HCT116 (cell line): ENCODE measurements around the gene TMEM203. TPM values are rescaled to one million over a fixed set of nuclear protein-coding genes. Genes with fewer than 3 reads are reported as not detected.

Experiments used
- ATAC-seq: fragments of 200-7000 bp; cut with Tn5 transposase; 2 replicates; pipeline ENCODE4 v1.9.1; 2020; ENCODE audit warnings: mild to moderate bottlenecking, moderate library complexity
- BruUV-seq: library from RNA; stranded (reverse); fragments of 400-500 nt; replicated peaks from 2 replicates; lab custom pipeline; 2021; lab: Mats Ljungman, UMichigan
- CTCF ChIA-PET: fragments of 300-600 bp; sonication (Branson Sonifier 250); formaldehyde crosslinking; loops from one replicate; lab custom pipeline; 2021; ENCODE audit warnings: antibody characterized with exemption; lab: Charles Lee
- POLR2A ChIA-PET: fragments of 300-600, 350-600 bp; sonication (Branson Sonifier 250); formaldehyde crosslinking; loops from one replicate; lab custom pipeline; 2021; ENCODE audit warnings: antibody characterized with exemption; lab: Charles Lee
- RAD21 ChIA-PET, 2 experiments: fragments of 300-600 bp; sonication (Branson Sonifier 250); formaldehyde crosslinking; loops; one replicate each; lab custom pipeline; 2023; ENCODE audit warnings: low total read pairs in 2 of 2; ENCODE audit not compliant: uncharacterized antibody in 2 of 2, unreplicated experiment in 2 of 2, low non-redundant PET in 1 of 2; lab: Charles Lee
- DNase-seq: peaks from one replicate; pipeline ENCODE4 v3.0.0-alpha.2; 2010; ENCODE audit warnings: low read depth, low spot score
- H2AFZ ChIP-seq: fragments of 200-600 bp; shearing (Covaris generic), sonication (generic); 2 replicates; pipeline ENCODE4 v1.6.1; 2017; ENCODE audit warnings: low read depth, mixed run types, mixed read lengths, antibody characterized with exemption, low read length; ENCODE audit not compliant: poor library complexity, severe bottlenecking
- H3K27ac ChIP-seq: 2 replicates; pipeline ENCODE4 v1.5.1; 2012; ENCODE audit warnings: low read depth, low read length
- H3K27me3 ChIP-seq: fragments of 200-600 bp; sonication (generic); 2 replicates; pipeline ENCODE4 v1.6.1; 2016; ENCODE audit warnings: mixed run types, low read length, mixed read lengths; ENCODE audit not compliant: insufficient read depth
- H3K36me3 ChIP-seq, 2 experiments: fragments of 200-500 bp in 1 of 2; fragments of 200-600 bp in 1 of 2; sonication (Bioruptor generic) in 1 of 2; sonication (generic) in 1 of 2; 2 replicates each; pipeline versions ENCODE4 v1.5.1 to v1.6.1; 2014 to 2016; ENCODE audit warnings: low read length in 2 of 2, inconsistent platforms in 1 of 2, mixed read lengths in 1 of 2, mixed run types in 1 of 2; ENCODE audit not compliant: insufficient read depth in 2 of 2, control insufficient read depth in 1 of 2
- H3K4me1 ChIP-seq, 2 experiments: fragments of 200-600 bp in 1 of 2; sonication (generic) in 1 of 2; 2 replicates each; pipeline versions ENCODE4 v1.5.1 to v1.6.1; 2012 to 2017; ENCODE audit warnings: low read length in 2 of 2, inconsistent platforms in 1 of 2, mild to moderate bottlenecking in 1 of 2, mixed read lengths in 1 of 2, mixed run types in 1 of 2, moderate library complexity in 1 of 2; ENCODE audit not compliant: insufficient read depth in 2 of 2, control insufficient read depth in 1 of 2
- H3K4me2 ChIP-seq: fragments of 200-600 bp; sonication (generic); 2 replicates; pipeline ENCODE4 v1.6.1; 2017; ENCODE audit warnings: mixed run types, low read length, mixed read lengths
- H3K4me3 ChIP-seq, 2 experiments: fragments of 200-600 bp in 1 of 2; sonication (generic) in 1 of 2; replicated peaks in 1 of 2; 2 replicates each; pipeline ENCODE4 v1.5.1; 2011 to 2016; ENCODE audit warnings: low read length in 2 of 2, control low read depth in 1 of 2, low read depth in 1 of 2, mild to moderate bottlenecking in 1 of 2, mixed read lengths in 1 of 2, mixed run types in 1 of 2
- H3K79me2 ChIP-seq: fragments of 200-600 bp; sonication (generic); 2 replicates; pipeline ENCODE4 v1.6.1; 2017; ENCODE audit warnings: mild to moderate bottlenecking, mixed run types, low read length, moderate library complexity, mixed read lengths; ENCODE audit not compliant: insufficient read depth
- H3K9ac ChIP-seq: fragments of 200-600 bp; sonication (generic); 2 replicates; pipeline ENCODE4 v1.6.1; 2016; ENCODE audit warnings: low read length, mixed read lengths
- H3K9me2 ChIP-seq: fragments of 200-600 bp; sonication (generic), shearing (Covaris generic); 2 replicates; pipeline ENCODE4 v1.6.1; 2017; ENCODE audit warnings: mixed run types, mild to moderate bottlenecking, moderate library complexity; ENCODE audit not compliant: insufficient read depth
- H3K9me3 ChIP-seq, 2 experiments: fragments of 200-500 bp in 1 of 2; fragments of 200-600 bp in 1 of 2; sonication (Bioruptor generic) in 1 of 2; sonication (generic) in 1 of 2; 2 replicates each; pipeline ENCODE4 v1.6.1; 2014 to 2017; ENCODE audit warnings: low read length in 2 of 2, mixed read lengths in 2 of 2, inconsistent platforms in 1 of 2, low read depth in 1 of 2, mild to moderate bottlenecking in 1 of 2, mixed run types in 1 of 2, moderate library complexity in 1 of 2; ENCODE audit not compliant: control insufficient read depth in 1 of 2, insufficient read depth in 1 of 2
- H4K20me1 ChIP-seq: fragments of 200-600 bp; sonication (generic), shearing (Covaris generic); 2 replicates; pipeline ENCODE4 v1.6.1; 2017; ENCODE audit warnings: mixed run types, mild to moderate bottlenecking, moderate library complexity; ENCODE audit not compliant: insufficient read depth
- CEBPB ChIP-seq: IDR thresholded peaks from 2 replicates; pipeline ENCODE4 v1.6.1; 2012; ENCODE audit warnings: low read depth
- ELF1 ChIP-seq: IDR thresholded peaks from 2 replicates; pipeline ENCODE4 v1.6.1; 2012; ENCODE audit warnings: low read depth, borderline replicate concordance
- EZH2 ChIP-seq: fragments of 200-600 bp; sonication (generic); IDR thresholded peaks from 2 replicates; pipeline ENCODE4 v1.6.1; 2017; ENCODE audit warnings: antibody characterized with exemption, mixed run types
- EZH2phosphoT487 ChIP-seq: fragments of 200-600 bp; IDR thresholded peaks from 2 replicates; pipeline ENCODE4 v1.6.1; 2018; ENCODE audit warnings: antibody characterized with exemption, borderline replicate concordance
- POLR2A ChIP-seq: IDR thresholded peaks from 2 replicates; pipeline ENCODE4 v1.7.0; 2011; ENCODE audit warnings: borderline replicate concordance; ENCODE audit not compliant: insufficient read depth, insufficient read length; ENCODE audit errors: extremely low read depth
- POLR2AphosphoS5 ChIP-seq: IDR thresholded peaks from 2 replicates; pipeline ENCODE4 v1.6.1; 2011; ENCODE audit warnings: mild to moderate bottlenecking, low read depth, low read length, moderate library complexity
- RAD21 ChIP-seq: IDR thresholded peaks from 2 replicates; pipeline ENCODE4 v1.6.1; 2012; ENCODE audit warnings: low read depth, mild to moderate bottlenecking
- YY1 ChIP-seq: IDR thresholded peaks from 2 replicates; pipeline ENCODE4 v1.6.1; 2011; ENCODE audit warnings: low read length, low read depth, moderate library complexity, mild to moderate bottlenecking; ENCODE audit not compliant: insufficient replicate concordance; ENCODE audit errors: extremely low read depth
- ZBTB33 ChIP-seq: IDR thresholded peaks from 2 replicates; pipeline ENCODE4 v1.6.1; 2011; ENCODE audit warnings: mild to moderate bottlenecking, low read length, moderate library complexity; ENCODE audit not compliant: insufficient replicate concordance; ENCODE audit errors: extremely low read depth
- intact Hi-C: fragments of 100-400 bp; cut with micrococcal nuclease; formaldehyde crosslinking; loops from 2 replicates; pipeline ENCODE4 v1.10.0; 2022
- total RNA-seq: library from RNA; stranded (reverse); gene quantifications from one replicate; pipeline ENCODE4 v1.2.1, GENCODE V29; 2021; ENCODE audit not compliant: unreplicated experiment
- TF ChIP-seq, protein P1 (sequence below), 3 experiments: fragments of 200-600 bp in 1 of 3; sonication (generic) in 1 of 3; IDR thresholded peaks in 2 of 3; conservative IDR thresholded peaks in 1 of 3; 2 replicates each; pipeline ENCODE4 v1.5.1; 2012 to 2017; ENCODE audit warnings: low read depth in 2 of 3, low read length in 2 of 3, antibody characterized with exemption in 1 of 3, borderline replicate concordance in 1 of 3, control low read depth in 1 of 3, mild to moderate bottlenecking in 1 of 3, mixed read lengths in 1 of 3, mixed run types in 1 of 3, moderate library complexity in 1 of 3; ENCODE audit not compliant: insufficient read depth in 1 of 3

Gene TMEM203
- total RNA-seq, 1 experiment from 2014 or later = 45.0 TPM

- Histone ChIP-seq H3K9ac (no peak within 1 kb of the TSS), H4K20me1 (no peaks in the 10 kb centered on the region), H3K9me3 (no peaks in the 10 kb centered on the region), H3K4me3 (no peak within 1 kb of the TSS), H3K4me2 (no peak within 1 kb of the TSS), H3K27me3 (no peaks in the 10 kb centered on the region), H3K36me3 (no peaks in the 10 kb centered on the region), H3K79me2 (no peaks in the 10 kb centered on the region), H3K27ac (no peak within 1 kb of the TSS; the same call in 1 of the 2 replicates), H3K9me2 (no peaks in the 10 kb centered on the region), H2AFZ (no peak within 1 kb of the TSS), H3K4me1 (peaks cover 27 to 38% of the 10 kb centered on the region in 2 experiments)
- intact Hi-C loops = no loop called here
- ChIA-PET RAD21 (no interaction called here), POLR2A (no interaction called here), CTCF (no interaction called here)
- TF ChIP-seq CEBPB (no peak), RAD21 (no peak), POLR2A (no peak), EZH2 (no peak), ZBTB33 (no peak), EZH2phosphoT487 (no peak), YY1 (no peak), POLR2AphosphoS5 (no peak), ELF1 (no peak)
- TF ChIP-seq, protein P1, sequence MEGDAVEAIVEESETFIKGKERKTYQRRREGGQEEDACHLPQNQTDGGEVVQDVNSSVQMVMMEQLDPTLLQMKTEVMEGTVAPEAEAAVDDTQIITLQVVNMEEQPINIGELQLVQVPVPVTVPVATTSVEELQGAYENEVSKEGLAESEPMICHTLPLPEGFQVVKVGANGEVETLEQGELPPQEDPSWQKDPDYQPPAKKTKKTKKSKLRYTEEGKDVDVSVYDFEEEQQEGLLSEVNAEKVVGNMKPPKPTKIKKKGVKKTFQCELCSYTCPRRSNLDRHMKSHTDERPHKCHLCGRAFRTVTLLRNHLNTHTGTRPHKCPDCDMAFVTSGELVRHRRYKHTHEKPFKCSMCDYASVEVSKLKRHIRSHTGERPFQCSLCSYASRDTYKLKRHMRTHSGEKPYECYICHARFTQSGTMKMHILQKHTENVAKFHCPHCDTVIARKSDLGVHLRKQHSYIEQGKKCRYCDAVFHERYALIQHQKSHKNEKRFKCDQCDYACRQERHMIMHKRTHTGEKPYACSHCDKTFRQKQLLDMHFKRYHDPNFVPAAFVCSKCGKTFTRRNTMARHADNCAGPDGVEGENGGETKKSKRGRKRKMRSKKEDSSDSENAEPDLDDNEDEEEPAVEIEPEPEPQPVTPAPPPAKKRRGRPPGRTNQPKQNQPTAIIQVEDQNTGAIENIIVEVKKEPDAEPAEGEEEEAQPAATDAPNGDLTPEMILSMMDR (IDR thresholded peaks at IDR 0.05 in 2 of 3, conservative IDR thresholded peaks at IDR 0.05 in 1 of 3; ENCODE audit: borderline replicate concordance in 1 of 3, insufficient read depth in 1 of 3, low read depth in 2 of 3, low read length in 2 of 3) = no peak
- DNase-seq (no peak), ATAC-seq (no peak)
- no TSS peak for BruUV-seq
Measured at GRCh38 chr9:137230705-137231371, 25.4 kb upstream of the TMEM203 start, which contains the start of gene SLC34A3. Gene SLC34A3 (plus strand): TSS chr9:137230901. CDS start chr9:137231703, 802 bp downstream.
